ENCODE data around the gene PTPRK.

- TF ChIP-seq, protein P1, sequence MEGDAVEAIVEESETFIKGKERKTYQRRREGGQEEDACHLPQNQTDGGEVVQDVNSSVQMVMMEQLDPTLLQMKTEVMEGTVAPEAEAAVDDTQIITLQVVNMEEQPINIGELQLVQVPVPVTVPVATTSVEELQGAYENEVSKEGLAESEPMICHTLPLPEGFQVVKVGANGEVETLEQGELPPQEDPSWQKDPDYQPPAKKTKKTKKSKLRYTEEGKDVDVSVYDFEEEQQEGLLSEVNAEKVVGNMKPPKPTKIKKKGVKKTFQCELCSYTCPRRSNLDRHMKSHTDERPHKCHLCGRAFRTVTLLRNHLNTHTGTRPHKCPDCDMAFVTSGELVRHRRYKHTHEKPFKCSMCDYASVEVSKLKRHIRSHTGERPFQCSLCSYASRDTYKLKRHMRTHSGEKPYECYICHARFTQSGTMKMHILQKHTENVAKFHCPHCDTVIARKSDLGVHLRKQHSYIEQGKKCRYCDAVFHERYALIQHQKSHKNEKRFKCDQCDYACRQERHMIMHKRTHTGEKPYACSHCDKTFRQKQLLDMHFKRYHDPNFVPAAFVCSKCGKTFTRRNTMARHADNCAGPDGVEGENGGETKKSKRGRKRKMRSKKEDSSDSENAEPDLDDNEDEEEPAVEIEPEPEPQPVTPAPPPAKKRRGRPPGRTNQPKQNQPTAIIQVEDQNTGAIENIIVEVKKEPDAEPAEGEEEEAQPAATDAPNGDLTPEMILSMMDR (IDR thresholded peaks at IDR 0.05), result no peak
- TF ChIP-seq POLR2A (IDR thresholded peaks at IDR 0.05), result no peak
Measured at GRCh38 chr6:128275030-128275429, 245.4 kb downstream of the PTPRK start.

All from transverse colon (tissue), 3 donors.